GM21360 (cell line): ENCODE measurements around the gene NUAK2.

Experiments used
- ATAC-seq: cut with Tn5 transposase; IDR thresholded peaks from one replicate; pipeline ENCODE4 v1.9.1; 2021; ENCODE audit warnings: mild to moderate bottlenecking, moderate library complexity; ENCODE audit not compliant: unreplicated experiment

The NUAK2 gene

DNA sequence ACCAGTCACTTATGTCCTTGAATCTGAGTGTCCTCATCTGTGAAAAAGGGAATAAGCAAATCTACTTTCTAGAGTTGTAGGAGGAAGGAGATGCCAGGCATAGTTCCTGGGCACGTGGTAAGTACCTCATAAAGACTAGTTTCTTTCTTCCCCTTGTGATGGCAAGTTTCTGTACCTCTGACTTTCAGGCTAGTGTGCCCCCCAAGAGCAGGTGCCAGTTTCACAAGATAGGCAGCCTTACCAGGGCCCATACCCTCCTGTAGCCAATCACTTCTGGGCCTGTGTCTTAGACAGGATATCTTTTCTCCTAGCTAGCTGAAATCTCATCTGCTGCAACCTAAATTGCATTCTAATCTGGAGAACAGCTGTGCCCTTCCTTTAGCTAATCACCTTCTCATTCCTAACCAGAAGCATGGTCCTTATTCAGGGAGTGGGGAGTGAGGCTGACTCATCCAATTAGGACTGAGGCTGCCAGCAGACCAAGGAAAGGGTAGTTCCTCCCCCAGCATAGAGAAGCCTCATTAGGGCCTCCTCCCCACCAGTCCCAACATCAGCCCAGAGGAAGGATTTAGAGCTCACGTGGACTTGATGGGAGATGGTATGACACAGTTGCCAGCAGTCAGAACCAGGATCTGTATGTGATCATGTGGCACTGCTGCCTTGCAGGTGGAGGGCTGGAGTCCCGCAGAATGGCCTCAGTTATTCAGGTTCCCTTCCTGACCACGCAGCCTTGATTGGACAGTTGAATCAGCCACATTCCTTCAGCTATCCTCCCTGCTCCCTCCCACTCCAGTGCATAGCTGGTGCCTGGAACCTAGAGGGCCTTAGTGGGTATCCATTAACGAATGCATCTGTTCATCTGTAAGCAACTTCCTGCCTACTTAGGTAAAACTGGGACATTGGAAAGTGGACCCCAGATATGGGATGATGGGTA lies 27.3 kb upstream of the NUAK2 start:
- no peak for ATAC-seq

DNA sequence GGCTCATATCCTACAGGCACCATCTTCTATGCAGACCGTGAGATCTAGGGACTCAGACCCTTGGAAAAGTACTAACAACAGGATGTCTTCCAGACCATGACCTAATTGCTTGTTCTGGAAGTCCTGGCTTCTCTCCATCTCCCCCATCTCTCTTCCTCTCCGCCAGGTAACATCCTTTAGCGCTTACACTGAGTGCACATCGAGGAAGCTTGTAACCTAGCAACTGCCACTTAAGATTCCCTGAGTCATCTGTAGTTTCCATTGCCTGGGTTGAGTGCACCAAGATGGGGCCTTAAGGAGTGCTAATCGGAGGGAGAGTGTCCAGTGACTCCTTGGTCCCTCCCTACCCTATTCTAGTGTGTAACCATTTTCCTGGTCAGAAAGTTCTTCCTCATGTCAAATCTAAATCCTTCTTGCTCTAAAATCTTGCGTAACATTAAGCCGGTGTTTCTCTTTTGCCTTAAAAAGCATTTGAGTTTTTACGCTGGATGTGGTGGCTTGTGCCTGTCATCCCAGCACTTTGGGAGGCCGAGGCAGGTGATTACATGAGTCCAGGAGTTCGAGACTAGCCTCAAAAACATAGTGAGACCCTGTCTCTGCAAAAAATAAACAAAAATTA lies 25.5 kb upstream of the NUAK2 start:
- no peak for ATAC-seq

DNA sequence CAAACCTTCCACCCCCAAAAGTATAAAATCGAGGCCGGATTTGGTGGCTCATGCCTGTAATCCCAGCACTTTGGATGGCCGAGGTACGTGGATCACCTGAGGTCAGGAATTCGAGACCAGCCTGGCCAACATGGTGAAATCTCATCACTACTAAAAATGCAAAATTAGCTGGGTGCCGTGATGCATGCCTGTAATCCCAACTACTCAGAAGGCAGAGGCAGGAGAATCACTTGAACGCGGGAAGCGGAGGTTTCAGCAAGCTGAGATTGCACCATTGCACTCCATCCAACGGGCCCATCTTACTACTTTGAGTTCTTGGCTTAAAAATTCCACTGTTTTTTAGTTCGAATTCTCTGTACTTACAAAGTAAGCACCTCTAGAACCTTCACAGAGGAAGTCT lies 24.2 kb upstream of the NUAK2 start:
- ATAC-seq = no peak

DNA sequence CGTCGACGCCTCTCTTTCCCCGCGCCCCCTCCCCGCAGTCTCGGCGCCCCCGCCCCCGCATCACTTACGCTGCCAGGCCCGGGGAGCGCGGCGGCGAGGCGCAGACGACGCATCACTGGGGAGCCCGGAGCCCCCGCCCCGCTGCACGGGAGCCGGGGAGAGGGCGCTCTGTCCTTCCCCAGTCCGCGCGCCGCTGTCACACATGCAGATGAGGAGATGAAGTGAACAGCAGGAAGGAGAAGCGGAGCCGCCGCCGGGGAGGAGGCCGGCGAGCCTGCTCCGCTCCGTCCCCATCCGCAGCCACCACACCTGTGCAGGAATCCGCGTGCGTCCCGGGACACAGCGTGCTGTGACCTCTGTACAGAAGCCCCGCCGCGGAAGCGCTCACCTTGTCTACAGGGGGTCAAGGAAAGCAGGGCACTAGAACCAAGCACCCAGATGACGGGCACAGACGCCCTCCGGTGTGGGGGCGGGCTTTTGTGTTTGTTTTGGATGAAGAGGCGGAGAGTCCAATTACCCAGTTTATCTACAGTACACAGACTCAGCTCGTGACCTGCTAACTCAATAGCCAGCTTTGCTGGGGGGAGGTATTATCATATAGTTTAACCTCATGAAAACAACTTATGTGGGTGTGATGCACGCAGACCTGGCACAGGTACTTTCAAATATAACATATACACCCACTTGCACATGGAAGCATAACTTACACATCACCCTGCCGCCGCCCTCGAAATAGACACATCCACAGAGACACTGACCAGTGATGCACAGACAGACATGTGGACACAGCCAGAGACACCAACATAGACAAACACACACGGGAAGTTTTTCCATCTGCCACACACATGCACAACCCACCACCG lies 22.8 kb upstream of the NUAK2 start:
- no peak for ATAC-seq

DNA sequence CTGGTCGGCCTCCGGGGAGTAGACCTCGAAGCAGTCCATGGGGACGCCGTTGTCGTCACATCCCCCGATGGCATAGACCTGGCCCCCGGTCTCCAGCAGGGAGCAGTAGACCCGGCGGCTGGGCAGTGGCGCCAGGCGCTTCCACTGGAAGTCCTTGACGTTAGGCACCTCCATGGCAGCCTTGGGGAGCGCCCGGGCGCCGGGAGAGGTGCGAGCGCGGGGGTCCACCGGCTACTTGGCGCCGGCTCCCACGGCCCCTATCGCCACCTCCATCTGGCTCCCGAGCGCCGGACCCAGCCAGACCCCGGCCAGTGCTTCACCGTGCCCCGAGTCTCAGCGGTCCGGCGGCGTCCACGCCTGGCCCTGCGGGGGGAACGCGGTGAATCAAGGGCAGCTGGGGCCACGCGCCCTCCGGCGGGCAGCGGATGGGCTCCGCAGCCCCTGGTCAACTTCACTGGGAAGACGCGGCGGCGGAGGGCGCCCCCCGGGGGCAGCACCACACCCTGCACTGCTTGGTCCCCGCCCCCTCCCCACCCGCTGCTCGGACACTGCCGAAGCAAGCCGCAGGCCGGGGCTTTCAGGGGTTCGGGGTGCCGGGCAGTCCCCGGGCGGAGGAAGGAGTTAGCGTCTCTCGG lies 22.0 kb upstream of the NUAK2 start:
- ATAC-seq = no peak

DNA sequence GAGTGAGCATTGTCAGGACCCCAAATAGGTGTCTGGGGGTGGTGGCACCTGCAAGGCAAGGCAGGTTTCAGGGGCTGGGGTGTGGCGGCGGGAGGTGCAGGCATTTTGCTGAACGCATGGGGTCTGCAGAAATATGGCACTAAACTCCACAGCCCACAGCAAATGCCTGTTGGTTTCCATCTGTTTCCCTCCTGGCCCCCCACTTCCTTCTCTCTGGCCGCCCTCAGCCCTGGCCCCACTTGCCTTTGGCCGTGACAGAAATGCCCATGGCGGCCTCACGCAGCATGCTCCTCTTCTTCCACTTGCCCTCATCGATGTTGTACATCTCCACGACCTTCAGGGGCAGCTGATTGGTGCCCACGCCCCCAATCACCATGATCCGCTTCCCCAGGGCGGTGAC lies 21.4 kb upstream of the NUAK2 start:
- ATAC-seq = no peak

DNA sequence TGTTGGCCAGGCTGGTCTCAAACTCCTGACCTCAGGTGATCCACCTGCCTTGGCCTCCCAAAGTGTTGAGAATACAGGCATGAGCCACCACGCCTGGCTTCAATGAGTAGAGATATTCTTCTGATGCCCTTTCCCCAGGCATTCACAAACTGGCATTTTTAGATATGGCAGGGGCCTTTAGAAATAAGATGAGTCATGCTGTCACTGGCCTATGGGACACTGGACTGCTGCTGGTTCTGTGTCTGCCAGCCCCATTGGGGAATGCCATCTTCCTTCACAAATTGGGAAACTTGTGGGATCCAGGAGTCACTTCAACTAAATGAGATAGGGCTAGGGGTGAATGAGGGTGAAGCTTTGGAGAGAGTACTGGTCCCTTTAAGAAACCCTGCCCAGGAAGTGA lies 19.1 kb upstream of the NUAK2 start:
- ATAC-seq = no peak

DNA sequence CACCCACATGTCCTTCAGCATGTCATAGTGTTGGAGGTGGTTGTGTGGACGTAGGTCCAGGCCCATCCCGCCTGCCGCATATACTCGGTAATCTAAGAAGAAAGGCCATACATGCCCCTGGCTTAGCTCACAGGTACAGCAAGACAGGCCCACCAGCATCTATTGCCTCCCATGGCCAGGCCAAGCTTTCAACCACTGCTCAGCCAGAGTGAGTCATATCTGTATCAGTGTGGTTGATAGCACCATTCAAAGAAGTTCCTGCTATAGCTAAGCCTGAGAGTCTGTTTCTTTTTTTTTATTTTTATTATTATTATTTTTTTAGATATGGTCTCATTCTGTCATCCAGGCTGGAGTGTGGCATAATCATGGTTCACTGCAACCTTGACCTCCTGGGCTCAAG lies 18.2 kb upstream of the NUAK2 start:
- ATAC-seq = no peak

DNA sequence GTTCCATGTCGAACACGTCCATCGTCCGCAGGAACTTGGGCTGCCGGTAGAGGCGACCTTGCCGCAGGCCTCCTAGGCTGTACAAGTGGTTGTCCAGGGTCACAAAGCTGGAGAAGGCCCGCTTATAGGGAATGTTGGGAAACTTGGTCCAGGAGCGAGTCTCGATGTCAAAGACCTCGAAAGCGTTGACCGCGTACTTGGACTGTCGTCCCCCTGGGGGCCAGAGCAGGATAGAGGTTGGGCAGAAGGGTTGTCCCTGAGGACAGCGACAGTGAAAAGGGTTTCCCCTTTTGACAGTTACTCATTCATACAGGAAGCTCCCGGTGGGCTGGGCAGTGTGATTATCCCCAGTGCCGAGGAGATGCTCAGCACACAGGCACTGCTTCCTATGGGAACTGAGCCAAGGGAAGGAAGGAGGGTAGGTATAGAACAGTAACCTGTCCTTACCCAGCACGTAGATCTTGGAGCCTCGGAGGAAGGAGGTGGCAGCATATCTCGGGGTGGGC lies 17.7 kb upstream of the NUAK2 start:
- ATAC-seq = no peak

DNA sequence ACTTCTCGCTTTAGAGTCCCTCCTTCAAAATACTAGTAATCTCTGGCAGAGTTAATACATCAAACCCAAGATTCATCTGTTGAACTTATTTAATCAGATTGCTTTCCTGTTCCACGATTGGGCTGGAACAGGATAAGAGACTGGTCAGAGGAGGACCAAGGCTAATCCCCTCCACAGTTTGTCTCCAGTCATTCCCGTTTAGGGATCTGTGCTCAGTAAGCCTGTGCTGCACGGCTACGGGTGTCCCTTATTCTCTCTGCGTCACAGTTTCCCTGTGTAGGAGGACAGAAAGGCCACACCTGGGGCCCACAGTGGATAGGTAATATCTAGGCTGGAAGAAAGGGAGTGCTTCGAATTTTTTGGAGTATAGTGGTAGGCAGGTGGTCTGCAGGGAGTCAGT lies 16.5 kb upstream of the NUAK2 start:
- no peak for ATAC-seq

DNA sequence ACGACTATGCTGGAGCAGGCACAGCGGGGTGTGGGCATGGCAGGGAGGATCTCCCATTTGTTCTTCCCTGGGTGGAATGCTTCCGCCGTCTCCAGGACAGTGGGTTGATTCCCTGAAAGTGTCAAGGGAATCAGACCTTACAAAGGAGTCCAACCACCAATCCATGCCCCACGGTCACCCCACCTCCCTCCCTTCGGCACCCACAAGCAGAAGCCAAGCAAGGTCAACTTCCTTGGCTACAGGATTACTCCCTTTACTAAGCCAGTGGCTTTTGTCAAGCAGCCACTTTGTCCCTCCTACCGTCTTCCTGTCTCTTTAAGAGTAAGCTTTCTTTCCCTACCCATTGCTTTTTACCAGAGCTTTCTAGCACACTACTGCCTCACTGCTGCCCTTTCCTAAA lies 15.9 kb upstream of the NUAK2 start:
- no peak for ATAC-seq

DNA sequence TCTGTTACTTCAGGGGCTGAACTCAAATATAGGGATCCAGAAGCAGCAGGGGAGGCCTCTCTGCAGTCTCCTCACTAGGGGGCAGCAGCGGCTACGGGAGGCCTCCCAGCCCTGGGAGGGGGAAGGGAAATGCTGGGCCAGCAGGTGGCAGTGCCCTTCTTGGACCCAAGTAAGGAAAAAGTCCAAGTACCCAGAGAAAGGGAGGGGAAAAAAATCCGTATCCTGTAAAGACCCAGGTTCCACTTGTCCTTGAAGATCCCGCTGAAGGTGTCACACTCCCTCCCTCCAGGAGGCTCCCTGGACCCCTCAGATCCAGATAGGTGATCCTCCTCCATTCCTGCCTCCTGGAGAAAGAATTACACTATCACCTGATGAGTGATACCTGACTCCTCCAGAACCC lies 14.1 kb upstream of the NUAK2 start:
- no peak for ATAC-seq

DNA sequence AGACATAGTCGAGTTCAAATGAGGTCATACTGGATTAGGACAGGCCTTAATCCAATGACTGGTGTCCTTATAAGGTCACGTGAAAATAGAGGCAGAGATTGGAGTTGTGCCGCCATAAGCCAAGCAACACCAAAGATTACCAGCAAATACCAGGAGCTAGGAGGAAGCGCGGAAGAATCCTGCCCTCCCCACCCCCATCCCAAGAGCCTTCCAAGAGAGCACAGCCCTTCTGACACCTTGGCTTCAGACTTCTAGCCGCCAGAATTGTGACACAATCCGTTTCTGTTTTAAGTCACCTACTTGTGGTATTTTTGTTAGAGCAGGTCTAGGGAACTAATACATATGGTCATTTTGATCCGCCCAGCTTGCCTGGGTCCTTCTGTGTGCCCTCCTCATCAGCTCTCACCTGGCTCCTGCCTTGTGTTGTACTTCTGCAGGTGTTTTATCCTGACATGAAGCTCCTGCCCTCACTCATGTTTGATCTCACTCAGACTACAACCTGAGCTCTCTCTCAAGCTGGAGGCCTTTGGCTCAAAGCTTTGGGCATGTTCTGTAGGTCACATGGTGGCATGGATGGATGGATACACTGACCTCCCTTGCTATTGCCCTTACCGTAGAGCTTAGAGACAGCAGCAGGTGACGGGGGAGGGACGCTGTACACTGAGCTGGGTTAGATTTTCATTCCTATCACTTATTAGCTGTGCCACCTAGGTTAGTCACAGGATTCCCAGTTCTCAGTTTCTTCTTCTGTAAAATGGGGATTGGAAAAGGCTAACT lies 10.7 kb upstream of the NUAK2 start:
- ATAC-seq = no peak

DNA sequence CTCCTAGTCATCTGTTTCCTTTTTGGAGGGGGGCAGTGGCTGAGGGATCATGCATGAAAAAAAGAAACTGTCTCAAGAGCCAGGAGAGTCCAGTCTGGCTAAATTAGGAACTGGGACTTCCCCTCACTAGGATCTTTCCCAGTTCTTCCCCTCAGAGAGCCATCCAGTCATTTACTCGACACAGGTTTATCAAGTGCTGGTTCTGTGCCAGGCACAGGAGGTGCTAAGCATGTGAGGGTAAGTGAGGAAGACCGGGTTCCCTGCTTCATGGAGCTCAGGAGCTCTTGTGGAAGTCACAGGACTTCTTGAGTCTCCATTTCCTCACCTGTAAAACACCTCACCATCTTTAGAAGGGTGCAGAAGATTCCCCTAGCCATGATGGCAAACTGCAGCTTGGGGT lies 8.6 kb upstream of the NUAK2 start:
- no peak for ATAC-seq

DNA sequence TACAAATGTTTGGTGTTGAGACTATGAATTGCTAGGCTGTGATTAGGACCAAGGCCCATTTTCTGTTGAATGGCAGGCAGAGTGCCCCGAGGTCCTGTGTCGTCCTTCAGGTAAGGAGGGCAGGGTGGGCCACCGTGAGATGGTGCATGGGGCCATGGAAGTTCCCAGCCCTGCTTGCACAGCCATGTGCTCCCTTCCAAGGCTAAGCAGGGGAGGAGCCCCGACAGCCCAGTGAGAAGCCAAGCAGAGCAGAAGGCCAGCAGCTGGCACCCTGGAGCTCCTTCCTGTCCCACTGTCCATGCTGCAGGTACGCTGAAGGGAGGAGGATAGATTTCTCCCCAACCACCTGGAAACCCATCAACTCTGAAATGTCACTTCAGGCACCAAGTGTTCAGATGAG lies 8.2 kb upstream of the NUAK2 start:
- no peak for ATAC-seq

DNA sequence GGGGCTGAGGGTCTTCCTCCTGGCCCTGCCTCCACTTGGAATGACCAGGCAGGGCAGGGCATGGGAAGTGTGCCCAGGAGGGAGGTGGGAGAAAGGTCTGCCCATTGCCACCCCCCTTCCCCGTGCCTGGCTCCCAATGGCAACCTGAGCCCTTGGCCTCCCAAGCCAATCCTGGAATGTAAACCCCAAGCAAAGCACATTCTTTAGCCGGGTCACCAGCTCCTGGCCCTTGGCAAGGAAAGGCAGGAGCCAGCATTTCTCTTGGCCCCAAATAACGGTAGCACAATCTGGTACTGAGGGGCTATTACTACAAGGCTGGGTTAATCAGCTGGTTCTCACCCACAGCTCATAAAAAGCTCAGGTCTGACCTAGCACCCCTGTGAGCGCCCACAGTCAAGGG lies 6.9 kb upstream of the NUAK2 start:
- ATAC-seq = no peak

DNA sequence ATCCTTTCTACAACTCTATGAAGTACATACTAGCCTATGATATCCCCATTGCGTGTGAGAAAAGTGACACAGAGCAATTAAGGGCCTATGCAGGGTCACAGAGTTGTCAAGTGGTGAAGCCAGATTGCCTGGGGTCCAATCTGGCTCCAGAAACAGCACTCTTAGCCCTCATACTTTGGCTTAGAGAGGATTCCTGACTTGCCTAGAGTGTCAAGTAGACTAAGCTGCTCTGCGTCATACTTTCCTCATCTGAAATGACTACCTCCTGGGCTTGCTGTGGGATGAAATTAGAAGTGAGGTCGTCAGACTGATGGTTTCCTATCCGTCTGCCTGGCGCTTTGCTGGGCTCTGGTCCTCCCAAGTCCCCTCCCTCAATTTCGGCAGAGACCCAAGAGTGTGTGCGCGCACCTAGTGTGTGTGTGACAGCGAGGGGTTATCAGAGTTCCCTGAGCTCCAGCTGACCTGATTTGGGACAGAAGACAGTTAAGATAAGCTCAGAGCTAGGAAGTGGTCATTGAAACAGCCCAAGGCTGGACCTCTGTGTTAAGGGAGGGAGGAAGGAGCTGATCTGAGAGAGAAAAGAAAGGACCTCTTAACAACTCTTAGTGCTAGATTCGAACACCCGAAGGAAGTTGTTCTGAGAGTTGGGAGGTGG lies 5.4 kb upstream of the NUAK2 start:
- no peak for ATAC-seq

DNA sequence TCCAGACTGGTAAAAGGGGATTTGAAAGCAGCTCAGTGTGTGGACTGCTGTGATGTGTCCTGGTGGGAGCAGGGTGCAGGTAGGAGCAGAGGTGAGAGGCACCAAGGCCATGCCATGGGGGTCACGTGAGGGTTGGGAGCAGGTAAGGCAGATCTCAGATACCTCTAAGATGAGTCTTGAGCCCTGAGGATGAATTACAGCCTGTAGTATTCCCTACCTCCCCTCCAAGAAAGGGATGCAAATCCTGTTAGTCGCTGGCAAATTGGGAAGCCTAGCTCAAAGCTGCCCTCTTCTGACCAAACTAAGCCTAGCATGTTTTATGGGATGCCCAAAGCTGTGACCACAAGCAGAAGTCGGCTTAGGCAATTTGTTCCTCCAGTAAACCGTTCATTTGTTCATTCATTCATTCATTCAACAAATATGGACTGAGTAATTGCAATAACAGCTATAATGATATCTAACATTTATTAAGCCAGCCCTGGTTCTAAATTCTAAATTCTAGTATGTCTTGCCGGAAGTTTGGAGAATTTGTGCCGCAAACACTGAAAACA lies 3.9 kb upstream of the NUAK2 start:
- no peak for ATAC-seq

DNA sequence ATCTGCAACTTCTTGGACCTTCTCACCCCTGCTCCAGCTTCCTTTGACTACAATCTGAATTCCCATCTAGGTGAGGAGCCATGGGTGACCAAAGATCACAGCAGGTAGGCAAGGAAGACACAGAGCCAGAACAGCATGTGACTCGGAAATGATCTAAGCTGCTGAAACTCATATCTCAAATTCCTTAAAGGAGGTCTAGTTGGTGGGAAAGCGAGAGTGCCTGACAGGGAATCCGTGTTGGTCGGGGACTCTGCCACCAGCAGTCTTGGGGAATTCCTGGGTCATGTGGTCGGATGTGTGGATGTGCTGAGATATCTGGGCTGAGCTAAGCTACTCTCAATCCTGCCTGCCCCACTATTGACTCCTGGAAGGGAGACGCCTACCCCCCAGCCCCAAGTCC lies 3.2 kb upstream of the NUAK2 start:
- ATAC-seq = no peak
